H1 (cell line): ENCODE measurements around the gene KRT78. TPM values are rescaled to one million over a fixed set of nuclear protein-coding genes. Genes with fewer than 3 reads are reported as not detected.

Source experiments
- CTCF ChIA-PET: fragments of 300-600 bp; sonication (Branson Sonifier 250); formaldehyde crosslinking; loops from one replicate; lab custom pipeline; 2021; ENCODE audit not compliant: partially characterized antibody; lab: Charles Lee
- POLR2A ChIA-PET: fragments of 300-600 bp; sonication (Branson Sonifier 250); formaldehyde crosslinking; loops from one replicate; lab custom pipeline; 2021; ENCODE audit warnings: inconsistent platforms; ENCODE audit not compliant: partially characterized antibody; lab: Charles Lee
- DNase-seq, 2 experiments: peaks; one replicate each; pipeline versions ENCODE4 v3.0.0 to v3.0.0-alpha.2; 2010 to 2022; ENCODE audit warnings: low spot score in 2 of 2, low read depth in 1 of 2, mixed read lengths in 1 of 2
- FAIRE-seq: peaks from 2 replicates; lab custom pipeline; 2011; peaks lifted over from hg19 to GRCh38; lab: Jason Lieb, UNC
- H2AFZ ChIP-seq: 2 replicates; pipeline ENCODE4 v1.8.1; 2012; ENCODE audit warnings: low read length, inconsistent platforms
- H2AK5ac ChIP-seq: 2 replicates; pipeline ENCODE4 v1.6.1; 2013; ENCODE audit warnings: low read depth, low read length
- H2BK120ac ChIP-seq: replicated peaks from 2 replicates; pipeline ENCODE3; 2013; ENCODE audit warnings: low read depth, low read length, inconsistent platforms
- H2BK12ac ChIP-seq: 2 replicates; pipeline ENCODE4 v1.6.1; 2013; ENCODE audit warnings: low read depth, low read length
- H2BK15ac ChIP-seq: 2 replicates; pipeline ENCODE4 v1.6.1; 2013; ENCODE audit warnings: low read length
- H2BK20ac ChIP-seq: 2 replicates; pipeline ENCODE4 v1.6.1; 2013; ENCODE audit warnings: low read length
- H2BK5ac ChIP-seq: 2 replicates; pipeline ENCODE4 v1.6.1; 2013; ENCODE audit warnings: low read depth, low read length
- H3K14ac ChIP-seq: 2 replicates; pipeline ENCODE4 v1.6.1; 2013; ENCODE audit warnings: inconsistent platforms; ENCODE audit not compliant: insufficient read length
- H3K18ac ChIP-seq: 2 replicates; pipeline ENCODE4 v1.6.1; 2013; ENCODE audit warnings: low read length; ENCODE audit errors: extremely low read depth
- H3K23ac ChIP-seq: 2 replicates; pipeline ENCODE4 v1.6.1; 2013; ENCODE audit warnings: inconsistent platforms; ENCODE audit not compliant: insufficient read length
- H3K23me2 ChIP-seq: 2 replicates; pipeline ENCODE4 v1.6.1; 2013; ENCODE audit warnings: low read depth, low read length
- H3K27ac ChIP-seq: 2 replicates; pipeline ENCODE4 v1.6.1; 2011; ENCODE audit warnings: low read depth, low read length, inconsistent platforms
- H3K27me3 ChIP-seq, 4 experiments: replicated peaks in 1 of 4; 1 replicate in 1 of 4; 2 replicates in 3 of 4; pipeline versions ENCODE4 v1.6.1 to v1.8.1; 2011 to 2013; ENCODE audit warnings: low read length in 3 of 4, mild to moderate bottlenecking in 3 of 4, inconsistent platforms in 2 of 4, mixed read lengths in 2 of 4, moderate library complexity in 1 of 4; ENCODE audit not compliant: control insufficient read depth in 3 of 4, insufficient read depth in 3 of 4; ENCODE audit errors: extremely low read depth in 1 of 4
- H3K36me3 ChIP-seq, 4 experiments: 2 replicates each; pipeline versions ENCODE4 v1.6.1 to v1.8.1; 2011 to 2013; ENCODE audit warnings: mild to moderate bottlenecking in 4 of 4, low read length in 3 of 4, moderate library complexity in 2 of 4, control low read depth in 1 of 4, inconsistent platforms in 1 of 4; ENCODE audit not compliant: insufficient read depth in 4 of 4, control insufficient read depth in 2 of 4
- H3K4ac ChIP-seq: replicated peaks from 2 replicates; pipeline ENCODE3; 2013; ENCODE audit warnings: low read length, low read depth, mixed read lengths, inconsistent platforms; ENCODE audit not compliant: insufficient read length
- H3K4me1 ChIP-seq, 4 experiments: replicated peaks in 1 of 4; 1 replicate in 1 of 4; 2 replicates in 3 of 4; pipeline versions ENCODE4 v1.6.1 to v1.8.1; 2011 to 2013; ENCODE audit warnings: low read length in 3 of 4, inconsistent platforms in 2 of 4, mixed read lengths in 1 of 4; ENCODE audit not compliant: insufficient read depth in 4 of 4, control insufficient read depth in 3 of 4
- H3K4me2 ChIP-seq, 2 experiments: 2 replicates each; pipeline versions ENCODE4 v1.6.1 to v1.8.1; 2011 to 2013; ENCODE audit warnings: low read depth in 2 of 2, low read length in 2 of 2, control low read depth in 1 of 2, inconsistent platforms in 1 of 2, mild to moderate bottlenecking in 1 of 2; ENCODE audit not compliant: insufficient read depth in 1 of 2
- H3K4me3 ChIP-seq, 4 experiments: fragments of 200-600, 300-600 bp in 1 of 4; sonication (generic), shearing (Covaris generic), sonication (Bioruptor Twin) in 1 of 4; 2 replicates each; pipeline versions ENCODE4 v1.5.1 to v1.8.1; 2011 to 2016; ENCODE audit warnings: low read length in 4 of 4, low read depth in 3 of 4, control low read depth in 2 of 4, inconsistent platforms in 2 of 4, mild to moderate bottlenecking in 2 of 4, mixed read lengths in 1 of 4, moderate library complexity in 1 of 4; ENCODE audit not compliant: insufficient read depth in 2 of 4; ENCODE audit errors: extremely low read depth in 1 of 4
- H3K56ac ChIP-seq: replicated peaks from 2 replicates; pipeline ENCODE3; 2013; ENCODE audit warnings: low read depth, mild to moderate bottlenecking, mixed read lengths, low read length, inconsistent platforms; ENCODE audit not compliant: insufficient read length
- H3K79me1 ChIP-seq: 2 replicates; pipeline ENCODE4 v1.6.1; 2013; ENCODE audit warnings: low read depth, low read length, control low read depth
- H3K79me2 ChIP-seq, 2 experiments: 2 replicates each; pipeline versions ENCODE4 v1.6.1 to v1.8.1; 2012 to 2013; ENCODE audit warnings: low read length in 2 of 2, mild to moderate bottlenecking in 2 of 2, inconsistent platforms in 1 of 2; ENCODE audit not compliant: insufficient read depth in 2 of 2, control insufficient read depth in 1 of 2
- H3K9ac ChIP-seq, 4 experiments: replicated peaks in 1 of 4; 1 replicate in 1 of 4; 2 replicates in 3 of 4; pipeline versions ENCODE4 v1.6.1 to v1.8.1; 2011 to 2013; ENCODE audit warnings: low read depth in 3 of 4, low read length in 3 of 4, control low read depth in 2 of 4, mild to moderate bottlenecking in 2 of 4, moderate library complexity in 2 of 4, inconsistent platforms in 1 of 4; ENCODE audit errors: extremely low read depth in 1 of 4
- H3K9me3 ChIP-seq, 2 experiments: 2 replicates each; pipeline versions ENCODE4 v1.6.1 to v1.8.1; 2012 to 2013; ENCODE audit warnings: mild to moderate bottlenecking in 2 of 2, moderate library complexity in 2 of 2, control low read depth in 1 of 2, inconsistent platforms in 1 of 2, low read depth in 1 of 2, low read length in 1 of 2, mixed read lengths in 1 of 2; ENCODE audit not compliant: insufficient read depth in 2 of 2
- H4K20me1 ChIP-seq, 2 experiments: replicated peaks in 1 of 2; 2 replicates each; pipeline versions ENCODE3 to v1.8.1; 2011 to 2013; ENCODE audit warnings: inconsistent platforms in 2 of 2, low read length in 2 of 2, mild to moderate bottlenecking in 1 of 2; ENCODE audit not compliant: insufficient read depth in 2 of 2, control insufficient read depth in 1 of 2
- H4K5ac ChIP-seq: 2 replicates; pipeline ENCODE4 v1.6.1; 2013; ENCODE audit warnings: low read length, low read depth, mixed read lengths, inconsistent platforms; ENCODE audit not compliant: insufficient read length
- H4K8ac ChIP-seq: 2 replicates; pipeline ENCODE4 v1.8.0; 2013; ENCODE audit warnings: mild to moderate bottlenecking, moderate library complexity, low read length, inconsistent platforms; ENCODE audit not compliant: insufficient read depth; ENCODE audit errors: extremely low read depth
- H4K91ac ChIP-seq: replicated peaks from 2 replicates; pipeline ENCODE3; 2013; ENCODE audit warnings: low read length, mixed read lengths, inconsistent platforms; ENCODE audit not compliant: insufficient read length
- ASH2L ChIP-seq: fragments of 200-600, 300-600 bp; sonication (generic); IDR thresholded peaks from one replicate; pipeline ENCODE4 v1.7.1; 2017; ENCODE audit warnings: low read length
- BACH1 ChIP-seq: IDR thresholded peaks from 2 replicates; pipeline ENCODE4 v1.6.1; 2012; ENCODE audit warnings: low read length, improper control_type of control experiment
- CBX8 ChIP-seq: fragments of 300-800, 300-1000 bp; sonication (generic); IDR thresholded peaks from 2 replicates; pipeline ENCODE4 v1.7.1; 2016; ENCODE audit warnings: low read depth, low read length, borderline replicate concordance
- JUND ChIP-seq: IDR thresholded peaks from 2 replicates; pipeline ENCODE4 v1.6.1; 2011; ENCODE audit warnings: mild to moderate bottlenecking, improper control_type of control experiment, low read length
- KDM4A ChIP-seq: IDR thresholded peaks from one replicate; pipeline ENCODE4 v1.7.1; 2012; ENCODE audit warnings: low read depth, mild to moderate bottlenecking, moderate library complexity, low read length, inconsistent platforms; ENCODE audit not compliant: severe bottlenecking
- NRF1 ChIP-seq: IDR thresholded peaks from 2 replicates; pipeline ENCODE4 v1.6.1; 2011; ENCODE audit warnings: mild to moderate bottlenecking, low read depth, low read length, improper control_type of control experiment
- PHF8 ChIP-seq: fragments of 200-600 bp; sonication (generic); conservative IDR thresholded peaks from 2 replicates; pipeline ENCODE4 v1.7.1; 2012; ENCODE audit warnings: low read depth, mild to moderate bottlenecking, inconsistent platforms, low read length, moderate library complexity
- RNF2 ChIP-seq: fragments of 200-900, 300-1000 bp; sonication (generic); IDR thresholded peaks from 2 replicates; pipeline ENCODE4 v1.7.1; 2016; ENCODE audit warnings: borderline replicate concordance, low read depth, mild to moderate bottlenecking, antibody characterized with exemption, low read length; ENCODE audit not compliant: poor library complexity, severe bottlenecking; ENCODE audit errors: missing control alignments
- RXRA ChIP-seq: IDR thresholded peaks from 2 replicates; pipeline ENCODE4 v1.6.1; 2011; ENCODE audit warnings: low read depth, mild to moderate bottlenecking, low read length, moderate library complexity; ENCODE audit not compliant: insufficient read depth
- SAP30 ChIP-seq: fragments of 300-600 bp; sonication (generic); IDR thresholded peaks from 2 replicates; pipeline ENCODE4 v1.7.1; 2012; ENCODE audit warnings: low read length, moderate library complexity, mild to moderate bottlenecking, inconsistent platforms; ENCODE audit not compliant: insufficient read depth, insufficient replicate concordance
- SIX5 ChIP-seq: IDR thresholded peaks from 2 replicates; pipeline ENCODE4 v1.6.1; 2011; ENCODE audit warnings: mild to moderate bottlenecking, low read depth, low read length
- YY1 ChIP-seq: IDR thresholded peaks from 2 replicates; pipeline ENCODE4 v1.6.1; 2011; ENCODE audit warnings: low read depth, mild to moderate bottlenecking, low read length
- WGBS, 2 experiments: shearing (Covaris generic) in 1 of 2; methylation state at CpG; one replicate each; pipeline versions ENCODE4 v1.1.6 to v1.1.7; 2013 to 2015; ENCODE audit warnings: low lambda C conversion rate in 2 of 2, mixed read lengths in 2 of 2, inconsistent platforms in 1 of 2, low coverage in 1 of 2, missing lambda C conversion rate in 1 of 2; ENCODE audit not compliant: insufficient replicate concordance in 2 of 2, insufficient coverage in 1 of 2, insufficient read length in 1 of 2; ENCODE audit errors: extremely low coverage in 1 of 2, missing lambda C conversion rate in 1 of 2; 5-methylcytosine and 5-hydroxymethylcytosine counted together
- polyA plus RNA-seq, 7 experiments: library from polyadenylated mRNA; depleted of rRNA in 3 of 7; stranded (reverse) in 5 of 7; unstranded in 2 of 7; fragments of >200 nt in 5 of 7; fragments of 200-250 nt in 2 of 7; gene quantifications; 1 replicate in 5 of 7; 2 replicates in 1 of 7; 4 replicates in 1 of 7; pipeline versions ENCODE4 v1.2.1 to v1.2.3, GENCODE V29; 2011 to 2013; ENCODE audit warnings: missing spikeins in 2 of 7, mixed read lengths in 2 of 7
- total RNA-seq: library from RNA; stranded (reverse); fragmentation: NEBNext Ultra II Directional; extraction: Animal tissue kit (Norgen Biotek cat#: 25700); gene quantifications from 2 replicates; pipeline ENCODE4 v1.2.1, GENCODE V29; 2021
- TF ChIP-seq, protein P1 (sequence below): IDR thresholded peaks from 2 replicates; pipeline ENCODE4 v1.6.1; 2012; ENCODE audit warnings: inconsistent platforms

KRT78 gene
- total and polyA plus RNA-seq, 2 of the 8 experiments (the other 6 are each of a cell fraction or from before 2014, with no cell fraction given) = not detected

DNA sequence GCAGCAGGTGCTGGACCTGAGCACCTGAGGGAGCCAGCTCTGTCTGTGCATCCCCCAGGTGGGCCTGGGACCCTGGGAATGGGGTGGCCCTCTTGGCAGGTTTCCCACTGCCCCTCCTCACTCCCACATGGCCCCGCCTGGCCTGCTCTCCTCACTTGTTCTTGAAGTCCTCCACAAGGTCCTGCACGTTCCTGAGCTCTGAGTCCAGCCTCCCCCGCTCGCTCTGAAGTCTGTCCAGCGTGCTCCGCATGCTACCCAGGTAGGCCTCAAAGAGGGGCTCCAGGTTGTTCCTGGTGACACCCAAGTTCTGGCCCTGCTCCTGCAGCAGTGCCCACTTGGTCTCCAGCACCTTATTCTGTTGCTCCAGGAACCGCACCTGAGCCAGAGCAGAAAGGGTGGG lies 17.5 kb downstream of the KRT78 start:
- H2BK5ac ChIP-seq = no peak overlapping the region
- POLR2A ChIA-PET = no interaction called here
- no peaks in the 10 kb centered on the region for H3K79me2 ChIP-seq
- H3K36me3 ChIP-seq = no peaks in the 10 kb centered on the region
- H3K18ac ChIP-seq = no peak overlapping the region
- H2BK120ac ChIP-seq = no peak overlapping the region
- no peak overlapping the region for H4K8ac ChIP-seq
- H3K4ac ChIP-seq = no peak overlapping the region
- H3K27me3 ChIP-seq = no peaks in the 10 kb centered on the region
- no peaks in the 10 kb centered on the region for H3K79me1 ChIP-seq
- FAIRE-seq (no peak), DNase-seq (no peak)
- no peak overlapping the region for H3K14ac ChIP-seq
- no peaks in the 10 kb centered on the region for H3K9me3 ChIP-seq
- no peak overlapping the region for H2AFZ ChIP-seq
- H2BK20ac ChIP-seq = no peak overlapping the region
- H2AK5ac ChIP-seq = no peak overlapping the region
- H4K5ac ChIP-seq = no peak overlapping the region
- no peak overlapping the region for H3K4me2 ChIP-seq
- H2BK15ac ChIP-seq = no peak overlapping the region
- H3K9ac ChIP-seq = no peak overlapping the region
- H3K4me3 ChIP-seq = no peak overlapping the region
- H3K23ac ChIP-seq = no peak overlapping the region
- no peak overlapping the region for H3K27ac ChIP-seq
- WGBS, 2 experiments = 88% methylated on average over 7 of the region's 7 CpGs; no CpG with 5 or more reads in 1 of the 2 experiments
- H4K91ac ChIP-seq = no peak overlapping the region
- H2BK12ac ChIP-seq = no peak overlapping the region
- CTCF ChIA-PET = interaction anchor here (0.9 to 1.6 kb wide), 6 partner anchors 8 to 245 kb away, joined by 3 to 8 read pairs (median 6); no protein-coding TSS in a partner anchor
- no peak overlapping the region for H3K56ac ChIP-seq
- no peaks in the 10 kb centered on the region; a peak in 2 of 7 replicates for H3K4me1 ChIP-seq
- no peaks in the 10 kb centered on the region for H3K23me2 ChIP-seq
- H4K20me1 ChIP-seq = no peaks in the 10 kb centered on the region
- TF ChIP-seq KDM4A = no peak
- no peak for TF ChIP-seq SAP30
- TF ChIP-seq JUND = no peak
- no peak for TF ChIP-seq CBX8
- TF ChIP-seq SIX5 = no peak
- TF ChIP-seq, protein P1, sequence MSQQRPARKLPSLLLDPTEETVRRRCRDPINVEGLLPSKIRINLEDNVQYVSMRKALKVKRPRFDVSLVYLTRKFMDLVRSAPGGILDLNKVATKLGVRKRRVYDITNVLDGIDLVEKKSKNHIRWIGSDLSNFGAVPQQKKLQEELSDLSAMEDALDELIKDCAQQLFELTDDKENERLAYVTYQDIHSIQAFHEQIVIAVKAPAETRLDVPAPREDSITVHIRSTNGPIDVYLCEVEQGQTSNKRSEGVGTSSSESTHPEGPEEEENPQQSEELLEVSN = no peak
- TF ChIP-seq BACH1 = no peak
- no peak for TF ChIP-seq RXRA
- TF ChIP-seq RNF2 = no peak
- no peak for TF ChIP-seq PHF8
- TF ChIP-seq YY1 = no peak
- no peak for TF ChIP-seq ASH2L
- TF ChIP-seq NRF1 = no peak
